HEK293 (cell line): ENCODE measurements around the gene NLGN1.

Source experiments
- CTCF ChIP-seq: fragments of 450-650 bp; formaldehyde crosslinking; IDR thresholded peaks from 2 replicates; pipeline ENCODE4 v1.5.1; 2016; ENCODE audit warnings: missing biosample characterization, missing genetic modification characterization
- HOXD13 ChIP-seq: sonication (generic); formaldehyde crosslinking; IDR thresholded peaks from 2 replicates; pipeline ENCODE4 v1.8.0; 2022; ENCODE audit warnings: missing genetic modification reagents, borderline replicate concordance
- TCF7L2 ChIP-seq: IDR thresholded peaks from 2 replicates; pipeline ENCODE4 v1.6.1; 2011; ENCODE audit warnings: low read depth, mild to moderate bottlenecking, inconsistent platforms, low read length, moderate library complexity, borderline replicate concordance
- YY1 ChIP-seq: fragments of 450-650 bp; formaldehyde crosslinking; IDR thresholded peaks from 2 replicates; pipeline ENCODE4 v1.5.1; 2018; ENCODE audit warnings: missing biosample characterization, missing genetic modification characterization
- ZBTB21 ChIP-seq: fragments of 450-650 bp; formaldehyde crosslinking; IDR thresholded peaks from 2 replicates; pipeline ENCODE4 v1.5.1; 2017; ENCODE audit warnings: missing biosample characterization, missing genetic modification characterization
- ZBTB7A ChIP-seq: fragments of 450-650 bp; formaldehyde crosslinking; IDR thresholded peaks from 2 replicates; pipeline ENCODE4 v1.5.1; 2016; ENCODE audit warnings: low read depth, missing biosample characterization, missing genetic modification characterization
- ZNF121 ChIP-seq: fragments of 450-650 bp; formaldehyde crosslinking; IDR thresholded peaks from 2 replicates; pipeline ENCODE4 v1.5.1; 2016; ENCODE audit warnings: missing biosample characterization, missing genetic modification characterization
- ZNF274 ChIP-seq, 2 experiments: fragments of 200-500 bp in 1 of 2; fragments of 450-650 bp in 1 of 2; sonication (Bioruptor generic) in 1 of 2; formaldehyde crosslinking in 1 of 2; IDR thresholded peaks; 2 replicates each; pipeline versions ENCODE4 v1.5.1 to v1.6.1; 2014 to 2016; ENCODE audit warnings: borderline replicate concordance in 1 of 2, inconsistent platforms in 1 of 2, low read length in 1 of 2, missing biosample characterization in 1 of 2, missing genetic modification characterization in 1 of 2
- ZNF335 ChIP-seq: fragments of 450-650 bp; formaldehyde crosslinking; conservative IDR thresholded peaks from 2 replicates; pipeline ENCODE4 v1.5.1; 2016; ENCODE audit warnings: missing biosample characterization, missing genetic modification characterization
- ZSCAN23 ChIP-seq: fragments of 450-650 bp; formaldehyde crosslinking; IDR thresholded peaks from 2 replicates; pipeline ENCODE4 v1.5.1; 2016; ENCODE audit warnings: missing biosample characterization, missing genetic modification characterization
- TF ChIP-seq, protein P1 (sequence below): fragments of 450-650 bp; formaldehyde crosslinking; IDR thresholded peaks from 2 replicates; pipeline ENCODE4 v1.5.1; 2016; ENCODE audit warnings: missing biosample characterization, missing genetic modification characterization
- TF ChIP-seq, protein P2 (sequence below): fragments of 450-650 bp; formaldehyde crosslinking; conservative IDR thresholded peaks from 2 replicates; pipeline ENCODE4 v1.5.1; 2016; ENCODE audit warnings: low read depth, missing biosample characterization, missing genetic modification characterization
- TF ChIP-seq, protein P3 (sequence below): fragments of 450-650 bp; formaldehyde crosslinking; IDR thresholded peaks from 2 replicates; pipeline ENCODE4 v1.5.1; 2016; ENCODE audit warnings: missing biosample characterization, missing genetic modification characterization, borderline replicate concordance

- no peak for TF ChIP-seq HOXD13 (CRISPR knock-in tag)
- no peak for TF ChIP-seq ZNF274 (IDR thresholded peaks at IDR 0.05; ENCODE audit: low read length)
- no peak for TF ChIP-seq ZNF274 (tag by site-specific recombination; IDR thresholded peaks at IDR 0.05; ENCODE audit: borderline replicate concordance)
- TF ChIP-seq, protein P1, sequence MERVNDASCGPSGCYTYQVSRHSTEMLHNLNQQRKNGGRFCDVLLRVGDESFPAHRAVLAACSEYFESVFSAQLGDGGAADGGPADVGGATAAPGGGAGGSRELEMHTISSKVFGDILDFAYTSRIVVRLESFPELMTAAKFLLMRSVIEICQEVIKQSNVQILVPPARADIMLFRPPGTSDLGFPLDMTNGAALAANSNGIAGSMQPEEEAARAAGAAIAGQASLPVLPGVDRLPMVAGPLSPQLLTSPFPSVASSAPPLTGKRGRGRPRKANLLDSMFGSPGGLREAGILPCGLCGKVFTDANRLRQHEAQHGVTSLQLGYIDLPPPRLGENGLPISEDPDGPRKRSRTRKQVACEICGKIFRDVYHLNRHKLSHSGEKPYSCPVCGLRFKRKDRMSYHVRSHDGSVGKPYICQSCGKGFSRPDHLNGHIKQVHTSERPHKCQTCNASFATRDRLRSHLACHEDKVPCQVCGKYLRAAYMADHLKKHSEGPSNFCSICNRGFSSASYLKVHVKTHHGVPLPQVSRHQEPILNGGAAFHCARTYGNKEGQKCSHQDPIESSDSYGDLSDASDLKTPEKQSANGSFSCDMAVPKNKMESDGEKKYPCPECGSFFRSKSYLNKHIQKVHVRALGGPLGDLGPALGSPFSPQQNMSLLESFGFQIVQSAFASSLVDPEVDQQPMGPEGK: no peak
- TF ChIP-seq CTCF (tag by site-specific recombination): no peak
- no peak for TF ChIP-seq YY1 (tag by site-specific recombination)
- TF ChIP-seq, protein P2, sequence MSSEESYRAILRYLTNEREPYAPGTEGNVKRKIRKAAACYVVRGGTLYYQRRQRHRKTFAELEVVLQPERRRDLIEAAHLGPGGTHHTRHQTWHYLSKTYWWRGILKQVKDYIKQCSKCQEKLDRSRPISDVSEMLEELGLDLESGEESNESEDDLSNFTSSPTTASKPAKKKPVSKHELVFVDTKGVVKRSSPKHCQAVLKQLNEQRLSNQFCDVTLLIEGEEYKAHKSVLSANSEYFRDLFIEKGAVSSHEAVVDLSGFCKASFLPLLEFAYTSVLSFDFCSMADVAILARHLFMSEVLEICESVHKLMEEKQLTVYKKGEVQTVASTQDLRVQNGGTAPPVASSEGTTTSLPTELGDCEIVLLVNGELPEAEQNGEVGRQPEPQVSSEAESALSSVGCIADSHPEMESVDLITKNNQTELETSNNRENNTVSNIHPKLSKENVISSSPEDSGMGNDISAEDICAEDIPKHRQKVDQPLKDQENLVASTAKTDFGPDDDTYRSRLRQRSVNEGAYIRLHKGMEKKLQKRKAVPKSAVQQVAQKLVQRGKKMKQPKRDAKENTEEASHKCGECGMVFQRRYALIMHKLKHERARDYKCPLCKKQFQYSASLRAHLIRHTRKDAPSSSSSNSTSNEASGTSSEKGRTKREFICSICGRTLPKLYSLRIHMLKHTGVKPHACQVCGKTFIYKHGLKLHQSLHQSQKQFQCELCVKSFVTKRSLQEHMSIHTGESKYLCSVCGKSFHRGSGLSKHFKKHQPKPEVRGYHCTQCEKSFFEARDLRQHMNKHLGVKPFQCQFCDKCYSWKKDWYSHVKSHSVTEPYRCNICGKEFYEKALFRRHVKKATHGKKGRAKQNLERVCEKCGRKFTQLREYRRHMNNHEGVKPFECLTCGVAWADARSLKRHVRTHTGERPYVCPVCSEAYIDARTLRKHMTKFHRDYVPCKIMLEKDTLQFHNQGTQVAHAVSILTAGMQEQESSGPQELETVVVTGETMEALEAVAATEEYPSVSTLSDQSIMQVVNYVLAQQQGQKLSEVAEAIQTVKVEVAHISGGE (tag by site-specific recombination): no peak
- TF ChIP-seq TCF7L2: no peak
- TF ChIP-seq ZSCAN23 (tag by site-specific recombination): no peak
- no peak for TF ChIP-seq ZBTB21
- no peak for TF ChIP-seq ZNF335 (tag by site-specific recombination)
- TF ChIP-seq ZBTB7A (tag by site-specific recombination): no peak
- TF ChIP-seq ZNF121 (tag by site-specific recombination): no peak
- TF ChIP-seq, protein P3, sequence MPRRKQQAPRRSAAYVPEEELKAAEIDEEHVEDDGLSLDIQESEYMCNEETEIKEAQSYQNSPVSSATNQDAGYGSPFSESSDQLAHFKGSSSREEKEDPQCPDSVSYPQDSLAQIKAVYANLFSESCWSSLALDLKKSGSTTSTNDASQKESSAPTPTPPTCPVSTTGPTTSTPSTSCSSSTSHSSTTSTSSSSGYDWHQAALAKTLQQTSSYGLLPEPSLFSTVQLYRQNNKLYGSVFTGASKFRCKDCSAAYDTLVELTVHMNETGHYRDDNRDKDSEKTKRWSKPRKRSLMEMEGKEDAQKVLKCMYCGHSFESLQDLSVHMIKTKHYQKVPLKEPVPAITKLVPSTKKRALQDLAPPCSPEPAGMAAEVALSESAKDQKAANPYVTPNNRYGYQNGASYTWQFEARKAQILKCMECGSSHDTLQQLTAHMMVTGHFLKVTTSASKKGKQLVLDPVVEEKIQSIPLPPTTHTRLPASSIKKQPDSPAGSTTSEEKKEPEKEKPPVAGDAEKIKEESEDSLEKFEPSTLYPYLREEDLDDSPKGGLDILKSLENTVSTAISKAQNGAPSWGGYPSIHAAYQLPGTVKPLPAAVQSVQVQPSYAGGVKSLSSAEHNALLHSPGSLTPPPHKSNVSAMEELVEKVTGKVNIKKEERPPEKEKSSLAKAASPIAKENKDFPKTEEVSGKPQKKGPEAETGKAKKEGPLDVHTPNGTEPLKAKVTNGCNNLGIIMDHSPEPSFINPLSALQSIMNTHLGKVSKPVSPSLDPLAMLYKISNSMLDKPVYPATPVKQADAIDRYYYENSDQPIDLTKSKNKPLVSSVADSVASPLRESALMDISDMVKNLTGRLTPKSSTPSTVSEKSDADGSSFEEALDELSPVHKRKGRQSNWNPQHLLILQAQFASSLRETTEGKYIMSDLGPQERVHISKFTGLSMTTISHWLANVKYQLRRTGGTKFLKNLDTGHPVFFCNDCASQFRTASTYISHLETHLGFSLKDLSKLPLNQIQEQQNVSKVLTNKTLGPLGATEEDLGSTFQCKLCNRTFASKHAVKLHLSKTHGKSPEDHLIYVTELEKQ (tag by site-specific recombination): no peak
Observed at GRCh38 chr3:174294616-174295015, 897.1 kb downstream of the NLGN1 start.
